GM19324 (cell line): ENCODE results near the gene SSB.
"Not testable (repeated sequence)": the region's sequence is repeated elsewhere in the genome, so short reads cannot be mapped to it uniquely, and the experiment has no call there.

Experiments used
- ATAC-seq: cut with Tn5 transposase; IDR thresholded peaks from one replicate; pipeline ENCODE4 v1.9.1; 2021; ENCODE audit warnings: mild to moderate bottlenecking, moderate library complexity; ENCODE audit not compliant: unreplicated experiment, low FRiP score

SSB gene

DNA sequence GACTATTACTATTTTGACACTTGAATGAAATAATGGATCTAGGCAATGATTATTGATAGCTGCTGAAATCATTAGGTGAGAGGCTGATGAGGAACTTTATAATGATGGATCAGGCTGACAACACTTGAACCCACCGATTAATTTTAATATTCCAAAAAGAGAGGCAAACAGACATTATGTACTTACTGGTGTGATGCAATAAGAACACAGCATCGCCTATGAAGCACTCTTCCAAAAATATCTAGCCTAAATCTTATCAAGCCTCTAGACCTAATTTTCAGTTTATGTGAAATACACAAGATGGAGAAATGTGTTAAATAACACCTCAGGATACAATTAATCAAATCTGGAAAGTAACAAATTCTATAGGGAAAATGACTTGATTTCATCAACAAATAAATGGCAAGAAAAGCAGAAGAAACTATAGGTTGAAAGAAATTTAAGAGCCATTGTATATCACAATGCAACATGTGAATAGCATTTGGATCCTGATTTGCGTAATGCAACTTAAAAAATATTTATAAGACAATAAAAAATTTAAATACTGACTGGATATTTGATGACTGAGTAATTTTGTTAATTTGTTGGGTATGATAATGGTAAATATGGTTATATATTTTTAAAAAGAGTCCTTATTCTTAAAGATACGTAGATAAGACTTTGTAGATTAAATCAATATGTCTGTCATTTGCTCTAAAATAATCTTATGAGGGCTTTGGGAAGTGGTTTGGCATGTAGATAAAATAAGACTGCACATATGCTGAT, 17.2 kb upstream of the SSB start:
- ATAC-seq: no peak

GRCh38 chr2:169782513-169782912, 16.2 kb upstream of the SSB start:
- no peak for ATAC-seq

GRCh38 chr2:169790581-169790980, 8.1 kb upstream of the SSB start:
- ATAC-seq: no peak

DNA sequence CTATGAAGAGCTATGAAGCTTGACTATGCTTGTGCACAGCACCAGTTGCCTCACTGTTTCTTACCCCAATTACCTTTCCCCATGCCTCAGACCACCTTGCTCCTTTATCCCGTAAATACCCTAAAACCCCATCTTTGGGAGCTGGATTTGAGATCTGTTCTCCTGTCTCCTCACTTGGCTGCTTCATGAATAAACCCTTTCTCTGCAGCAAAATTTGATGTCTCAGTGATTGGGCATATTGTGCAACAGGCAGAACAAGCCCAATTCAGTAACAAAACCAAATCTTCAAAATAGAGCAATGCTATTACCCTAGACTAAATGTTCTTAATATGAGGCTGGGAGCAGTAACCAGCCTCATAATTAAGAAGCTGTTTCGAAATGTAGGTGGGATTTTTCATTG, 3.5 kb upstream of the SSB start:
- ATAC-seq: no peak

GRCh38 chr2:169796441-169796840, 2.2 kb upstream of the SSB start:
- ATAC-seq: no peak

DNA sequence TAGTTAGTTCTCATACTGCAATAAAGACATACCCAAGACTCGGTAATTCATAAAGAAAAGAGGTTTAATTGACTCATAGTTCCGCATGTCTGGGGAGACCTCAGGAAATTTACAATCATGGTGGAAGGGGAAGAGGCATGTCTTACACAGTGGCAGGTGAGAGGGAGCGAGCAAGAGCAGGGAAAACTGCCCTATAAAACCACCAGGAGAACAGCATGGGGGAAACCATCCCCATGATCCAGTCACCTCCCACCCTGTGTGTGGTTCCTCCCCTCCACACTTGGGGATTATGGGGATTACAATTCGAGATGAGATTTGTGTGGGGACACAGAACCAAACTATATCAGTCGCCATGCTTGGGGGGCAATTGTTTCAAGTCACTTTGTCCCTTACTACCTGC, 1.1 kb upstream of the SSB start:
- ATAC-seq: no peak

DNA sequence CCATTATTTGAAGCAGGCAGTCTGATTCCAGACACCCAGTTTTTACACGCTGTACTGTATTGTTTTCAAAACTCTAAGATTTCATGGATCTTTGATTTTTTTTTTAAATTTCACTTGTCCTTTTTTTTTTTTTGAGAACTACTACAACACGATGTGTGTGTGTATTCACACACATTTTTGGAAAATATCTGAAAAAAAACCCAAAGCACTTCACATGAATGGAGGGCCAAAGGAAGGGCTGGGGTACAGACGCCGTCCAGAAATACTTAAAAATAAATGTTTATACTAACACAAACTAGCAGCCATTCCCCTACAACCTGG, 314 bp upstream of the SSB start:
- no peak for ATAC-seq

DNA sequence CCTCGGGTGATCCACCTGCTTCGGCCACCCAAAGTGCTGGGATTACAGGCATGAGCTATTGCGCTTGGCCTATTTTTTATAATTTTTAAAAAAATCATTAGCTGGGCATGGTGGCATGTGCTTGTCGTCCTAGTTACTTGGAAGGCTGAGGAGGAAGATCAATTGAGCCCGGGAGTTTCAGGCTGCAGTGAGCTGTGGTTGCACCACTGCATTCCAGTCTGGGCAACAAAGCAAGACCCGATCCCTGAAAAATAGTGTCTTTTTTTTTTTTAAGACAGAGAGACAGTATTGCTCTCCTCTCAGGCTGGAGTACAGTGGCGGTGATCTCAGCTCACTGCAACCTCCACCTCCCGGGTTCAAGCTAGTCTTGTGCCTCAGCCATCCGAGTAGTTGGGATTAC, 4.8 kb downstream of the SSB start:
- ATAC-seq: no peak

- ATAC-seq: no peak
Observed at GRCh38 chr2:169806586-169806985, 7.9 kb downstream of the SSB start.

GRCh38 chr2:169808221-169808620, 9.6 kb downstream of the SSB start:
- ATAC-seq: no peak

DNA sequence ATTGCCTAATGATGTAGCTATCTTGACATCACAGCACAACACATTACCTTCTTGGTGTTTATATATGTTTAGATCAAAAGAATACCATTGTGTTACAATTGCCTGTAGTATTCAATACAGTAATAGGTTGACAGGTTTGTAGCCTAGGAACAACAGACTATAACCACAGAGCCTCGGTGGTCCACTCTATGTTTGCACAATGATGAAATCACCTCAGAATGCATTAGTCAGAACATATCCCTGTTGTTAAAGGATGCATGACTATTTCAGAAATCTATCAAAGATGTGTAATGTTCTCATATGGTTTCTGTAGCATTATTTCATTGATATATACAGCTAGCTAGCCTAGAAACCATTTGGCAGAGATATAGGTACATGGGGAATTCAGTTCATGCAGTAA, 17.2 kb downstream of the SSB start:
- no peak for ATAC-seq

- ATAC-seq: not testable (repeated sequence)
Observed at GRCh38 chr2:169816961-169817360, 18.3 kb downstream of the SSB start.

GRCh38 chr2:169817369-169817768, 18.7 kb downstream of the SSB start:
- ATAC-seq: not testable (repeated sequence)

DNA sequence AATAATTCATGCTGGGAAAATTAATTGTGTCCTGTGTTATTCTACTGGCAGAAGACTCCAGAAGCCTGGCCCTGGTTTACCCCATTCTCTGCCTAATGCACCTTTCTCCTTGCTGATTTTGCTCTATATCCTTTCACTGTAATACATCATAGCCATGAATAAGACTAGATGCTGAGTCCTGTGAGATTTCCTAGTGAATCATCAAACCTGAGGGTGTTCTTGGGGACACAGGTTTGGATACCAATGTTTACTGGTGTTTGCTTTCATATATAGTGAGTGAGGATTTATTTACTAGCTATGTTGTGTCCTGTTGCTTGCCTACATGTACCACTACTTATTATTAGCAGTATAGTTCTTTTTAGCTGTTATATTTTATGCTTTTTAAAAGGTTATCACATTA, 19.6 kb downstream of the SSB start:
- ATAC-seq: no peak

DNA sequence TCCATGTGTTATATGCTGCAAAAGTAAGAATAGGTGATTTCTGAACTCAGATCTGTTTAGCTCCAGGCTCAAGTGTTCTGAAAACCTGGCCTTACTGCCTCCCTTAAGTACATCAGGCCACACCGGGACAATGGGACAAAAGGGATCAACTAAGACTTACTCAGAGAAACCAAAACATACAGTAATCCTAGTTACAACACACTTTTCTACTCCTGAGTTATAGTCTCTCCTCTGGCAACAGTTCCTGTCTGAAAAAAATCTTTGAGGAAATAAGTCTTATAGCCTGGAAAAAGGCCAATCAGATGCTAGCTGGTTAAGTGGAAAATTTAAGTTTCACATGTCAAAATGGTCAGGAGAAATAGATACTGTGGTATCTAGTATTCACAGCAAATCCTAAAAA, 20.4 kb downstream of the SSB start:
- ATAC-seq: no peak

DNA sequence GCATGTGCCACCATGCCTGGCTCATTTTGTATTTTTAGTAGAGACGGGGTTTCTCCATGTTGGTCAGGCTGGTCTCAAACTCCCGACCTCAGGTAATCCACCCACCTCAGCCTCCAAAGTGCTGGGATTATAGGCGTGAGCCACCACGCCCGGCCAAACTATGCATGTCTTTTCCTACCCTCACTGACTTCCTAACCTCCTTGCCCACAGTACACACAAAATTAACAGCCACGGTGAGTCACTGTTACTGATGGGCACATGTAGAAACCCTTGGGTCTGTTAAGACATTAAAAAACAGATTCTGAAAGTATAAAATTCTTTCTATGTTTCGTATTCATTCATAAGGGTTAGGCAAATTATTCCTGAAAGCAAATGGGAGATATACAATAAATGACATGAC, 21.4 kb downstream of the SSB start:
- ATAC-seq: not testable (repeated sequence)

- no peak for ATAC-seq
Observed at GRCh38 chr2:169822036-169822435, 23.4 kb downstream of the SSB start.

- ATAC-seq: no peak
Observed at GRCh38 chr2:169822785-169823392, 24.2 kb downstream of the SSB start.

GRCh38 chr2:169823996-169824372, 25.3 kb downstream of the SSB start:
- no peak for ATAC-seq

DNA sequence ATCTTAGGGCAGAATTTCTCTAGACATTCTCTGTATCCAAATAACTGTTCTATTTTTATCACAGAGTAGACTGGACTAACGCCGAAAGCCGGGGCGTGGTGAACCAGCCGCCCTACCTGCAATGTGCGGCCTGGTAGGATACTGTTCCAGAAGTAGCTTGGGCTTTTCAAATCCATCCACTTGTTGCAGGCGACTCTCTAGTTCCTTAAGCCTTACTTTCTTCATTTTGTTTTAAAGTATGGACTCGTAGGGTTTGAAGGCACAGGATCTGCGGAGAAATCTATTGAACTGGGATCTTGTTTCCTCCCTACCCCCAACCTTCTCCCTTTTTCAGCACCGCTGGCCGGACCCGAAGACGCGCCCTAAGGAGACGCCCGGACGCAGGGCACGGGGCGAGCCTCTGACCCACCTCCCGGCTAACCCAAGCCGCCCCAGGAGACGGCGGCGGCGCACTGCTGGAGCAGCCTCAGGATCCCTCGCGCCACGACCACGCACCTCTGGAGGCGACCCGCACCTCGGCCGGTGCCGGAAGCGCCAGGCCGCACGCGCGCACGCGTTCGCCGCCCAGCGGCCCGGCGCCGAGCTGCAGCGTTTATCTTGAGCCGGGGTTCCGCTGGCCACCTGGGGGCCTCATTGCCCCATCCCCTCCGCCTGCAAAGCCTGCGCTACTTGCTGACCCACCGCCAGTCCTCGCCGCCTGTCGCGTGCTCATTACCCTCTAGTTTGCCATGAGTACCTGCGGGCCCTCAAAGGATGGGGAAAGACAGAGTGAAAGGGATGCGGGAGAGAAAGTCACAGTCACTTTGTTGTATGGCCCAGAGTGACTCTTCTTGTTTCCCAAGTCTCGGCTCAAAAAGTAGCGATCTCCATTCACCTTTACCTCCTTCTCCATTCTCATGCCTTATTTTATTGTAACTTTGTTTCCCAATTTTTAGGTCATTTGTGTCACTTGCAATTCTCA, 26.0 kb downstream of the SSB start, which contains the start of gene METTL5:
TSS of gene METTL5 (minus strand) at position 533 of the 961 bp plus-strand sequence. CDS start at position 225, 308 bp downstream.
- peak; percentile 64 for ATAC-seq
